Lung (tissue), 12 donors: ENCODE measurements around the gene SAMD11. TPM values are rescaled to one million over a fixed set of nuclear protein-coding genes. Genes with fewer than 3 reads are reported as not detected.

Experiments used
- ATAC-seq: fragments of 200-7000 bp; cut with Tn5 transposase; one replicate; pipeline ENCODE4 v1.9.1; 2020; ENCODE audit warnings: moderate number of reproducible peaks; ENCODE audit not compliant: insufficient read depth, low FRiP score
- DNase-seq, 3 donors: peaks; one replicate each; pipeline ENCODE4 v3.0.0-alpha.2; 2013 to 2017
- H3K27ac ChIP-seq, 2 donors: one replicate each; pipeline ENCODE4 v1.5.1; 2013; ENCODE audit warnings: mild to moderate bottlenecking in 2 of 2, moderate library complexity in 2 of 2, control low read depth in 1 of 2, inconsistent platforms in 1 of 2, low read depth in 1 of 2, low read length in 1 of 2
- H3K27me3 ChIP-seq, 3 donors: one replicate each; pipeline ENCODE4 v1.5.1; 2013; ENCODE audit warnings: low read length in 2 of 3; ENCODE audit not compliant: control insufficient read depth in 3 of 3, insufficient read depth in 3 of 3
- H3K36me3 ChIP-seq, 4 donors: one replicate each; pipeline ENCODE4 v1.5.1; 2013; ENCODE audit warnings: low read length in 4 of 4, mild to moderate bottlenecking in 1 of 4, moderate library complexity in 1 of 4; ENCODE audit not compliant: control insufficient read depth in 4 of 4, insufficient read depth in 4 of 4
- H3K4me1 ChIP-seq, 5 donors: one replicate each; pipeline ENCODE4 v1.5.1; 2013; ENCODE audit warnings: low read length in 5 of 5, mild to moderate bottlenecking in 2 of 5, moderate library complexity in 1 of 5; ENCODE audit not compliant: control insufficient read depth in 5 of 5, insufficient read depth in 5 of 5
- H3K4me3 ChIP-seq: one replicate; pipeline ENCODE4 v1.5.1; 2013; ENCODE audit warnings: mild to moderate bottlenecking, control low read depth, moderate library complexity
- H3K9ac ChIP-seq, 2 donors: one replicate each; pipeline ENCODE4 v1.5.1; 2013; ENCODE audit warnings: low read length in 2 of 2, control low read depth in 1 of 2; ENCODE audit not compliant: insufficient read depth in 1 of 2
- H3K9me3 ChIP-seq, 4 donors: one replicate each; pipeline ENCODE4 v1.5.1; 2013; ENCODE audit warnings: low read length in 3 of 4, mild to moderate bottlenecking in 1 of 4, moderate library complexity in 1 of 4; ENCODE audit not compliant: control insufficient read depth in 4 of 4, insufficient read depth in 3 of 4
- whole genome bisulfite sequencing, 2 donors: extraction: QIAGEN DNeasy Blood & Tissue Kit; methylation state at CpG; one replicate each; pipeline ENCODE4 v1.1.7; 2013; 5-methylcytosine and 5-hydroxymethylcytosine counted together
- polyA plus RNA-seq, 2 donors: library from polyadenylated mRNA; stranded (reverse); fragments of 200-250 nt; gene quantifications; one replicate each; pipeline ENCODE4 v1.2.1, GENCODE V29; 2013
- total RNA-seq, 2 donors: library from RNA; depleted of rRNA in 1 of 2; stranded (reverse); fragments of >200 nt in 1 of 2; gene quantifications; one replicate each; pipeline ENCODE4 v1.2.1, GENCODE V29; 2014 to 2021
- TF ChIP-seq, protein P1 (sequence below): IDR thresholded peaks from 2 replicates; pipeline ENCODE4 v1.5.1; 2012; ENCODE audit warnings: mild to moderate bottlenecking; ENCODE audit errors: control extremely low read depth, extremely low read depth
- donor health status: control.
- donor health status: control.
- donor health status: Bipolar disorder and iron deficiency.
- donor health status: healthy.
- donor health status: DM: yes; HTN: yes; CAD: no.

SAMD11 gene
- total and polyA plus RNA-seq, 4 donors: 3.7 to 26.3 (median 5.8) TPM

DNA sequence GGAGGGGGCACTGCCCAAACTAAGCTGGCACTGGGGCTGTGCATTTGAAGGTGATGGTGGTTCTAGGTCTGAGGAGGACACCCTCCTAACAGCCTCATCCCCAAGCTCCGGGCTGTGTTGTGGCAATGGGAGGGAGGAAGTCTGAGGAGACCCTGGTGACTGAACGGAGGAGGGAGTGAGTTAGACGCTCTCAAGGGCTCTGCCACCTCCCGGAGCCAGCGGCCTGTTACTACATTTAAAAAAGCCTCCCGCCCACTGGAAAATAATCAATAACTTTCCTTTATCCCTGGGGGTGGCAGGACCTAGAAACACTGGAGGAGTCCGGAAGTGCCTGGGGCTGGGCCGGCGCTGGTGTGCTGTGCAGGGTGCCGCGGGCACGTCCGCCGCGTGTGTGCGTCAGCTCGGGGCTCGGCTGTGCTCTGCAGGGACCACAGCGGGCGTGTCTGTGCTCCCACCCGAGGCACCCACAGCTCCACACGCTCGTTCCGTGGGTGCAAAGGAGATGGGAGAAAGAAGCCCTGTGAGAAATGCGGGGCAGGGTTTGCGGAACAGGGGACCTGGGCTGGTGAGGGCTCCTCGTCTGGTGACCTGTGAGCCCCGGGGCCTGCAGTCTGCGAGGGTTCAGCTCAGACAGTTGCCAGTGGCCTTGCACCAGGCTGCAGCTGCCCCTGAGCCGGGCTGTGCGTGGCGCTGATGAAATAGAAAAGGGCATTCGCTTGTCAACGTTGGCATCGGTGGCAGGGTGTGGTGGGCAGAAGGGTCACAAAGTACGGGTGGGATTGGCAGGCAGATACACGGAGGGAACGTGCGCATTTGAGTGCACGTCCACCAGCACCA is 5.3 kb downstream of the SAMD11 start:
- peaks cover 0 to 36% (median 13%) of the 10 kb centered on the region in 5 donors for H3K4me1 ChIP-seq
- H3K9me3 ChIP-seq: no peaks in the 10 kb centered on the region
- peaks cover 0 to 11% (median 7%) of the 10 kb centered on the region in 3 donors for H3K27me3 ChIP-seq
- no peak for ATAC-seq
- H3K27ac ChIP-seq: no peak overlapping the region
- TF ChIP-seq, protein P1, sequence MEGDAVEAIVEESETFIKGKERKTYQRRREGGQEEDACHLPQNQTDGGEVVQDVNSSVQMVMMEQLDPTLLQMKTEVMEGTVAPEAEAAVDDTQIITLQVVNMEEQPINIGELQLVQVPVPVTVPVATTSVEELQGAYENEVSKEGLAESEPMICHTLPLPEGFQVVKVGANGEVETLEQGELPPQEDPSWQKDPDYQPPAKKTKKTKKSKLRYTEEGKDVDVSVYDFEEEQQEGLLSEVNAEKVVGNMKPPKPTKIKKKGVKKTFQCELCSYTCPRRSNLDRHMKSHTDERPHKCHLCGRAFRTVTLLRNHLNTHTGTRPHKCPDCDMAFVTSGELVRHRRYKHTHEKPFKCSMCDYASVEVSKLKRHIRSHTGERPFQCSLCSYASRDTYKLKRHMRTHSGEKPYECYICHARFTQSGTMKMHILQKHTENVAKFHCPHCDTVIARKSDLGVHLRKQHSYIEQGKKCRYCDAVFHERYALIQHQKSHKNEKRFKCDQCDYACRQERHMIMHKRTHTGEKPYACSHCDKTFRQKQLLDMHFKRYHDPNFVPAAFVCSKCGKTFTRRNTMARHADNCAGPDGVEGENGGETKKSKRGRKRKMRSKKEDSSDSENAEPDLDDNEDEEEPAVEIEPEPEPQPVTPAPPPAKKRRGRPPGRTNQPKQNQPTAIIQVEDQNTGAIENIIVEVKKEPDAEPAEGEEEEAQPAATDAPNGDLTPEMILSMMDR: no peak
- H3K36me3 ChIP-seq: peaks cover 0 to 28% (median under 1%) of the 10 kb centered on the region in 4 donors
- no peak for DNase-seq
- H3K9ac ChIP-seq: no peak overlapping the region
- 75 to 83% methylated on average over 40 of the region's 40 CpGs for WGBS, 2 donors
- H3K4me3 ChIP-seq: no peak overlapping the region

DNA sequence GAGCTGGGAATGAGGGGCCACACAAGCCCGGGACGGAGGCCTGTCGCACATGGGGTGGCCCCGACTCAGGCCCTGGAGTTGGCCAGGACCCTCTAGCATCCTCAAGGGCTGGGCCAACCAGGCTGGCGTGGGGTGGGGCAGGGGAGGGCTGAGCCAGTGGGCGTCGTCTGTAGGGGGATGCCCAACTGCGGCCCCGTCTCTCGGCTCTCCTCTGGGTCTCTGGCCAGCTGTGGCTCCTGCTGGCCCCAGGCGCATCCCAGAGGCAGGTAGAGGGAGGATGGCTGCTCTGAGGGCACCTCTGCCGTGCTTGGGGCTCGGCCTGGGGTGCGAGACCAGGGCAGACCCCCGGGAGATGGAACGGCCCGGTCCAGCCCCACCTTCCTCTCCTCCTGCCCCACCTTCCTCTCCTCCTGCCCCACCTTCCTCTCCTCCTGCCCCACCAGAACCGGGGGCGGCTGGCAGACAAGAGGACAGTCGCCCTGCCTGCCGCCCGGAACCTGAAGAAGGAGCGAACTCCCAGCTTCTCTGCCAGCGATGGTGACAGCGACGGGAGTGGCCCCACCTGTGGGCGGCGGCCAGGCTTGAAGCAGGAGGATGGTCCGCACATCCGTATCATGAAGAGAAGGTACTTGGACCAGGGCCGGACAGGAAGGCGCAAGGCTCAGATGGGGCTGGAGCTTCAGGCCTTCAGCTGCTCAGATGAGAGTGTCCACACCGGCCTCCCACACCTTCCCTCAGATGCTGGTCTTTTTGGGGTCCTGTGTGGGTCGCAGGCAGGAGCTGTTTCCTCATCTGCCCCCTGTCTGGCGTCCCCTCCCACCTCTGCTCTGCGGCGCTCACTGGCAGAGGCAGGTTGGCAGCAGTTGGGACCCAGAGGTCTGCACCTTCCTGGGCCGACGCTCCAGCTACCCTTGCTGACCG is 6.2 kb downstream of the SAMD11 start:
- Histone ChIP-seq H3K27ac (no peak overlapping the region), H3K9ac (no peak overlapping the region), H3K27me3 (peaks cover 0 to 11% (median 7%) of the 10 kb centered on the region in 3 donors), H3K36me3 (peaks cover 0 to 28% (median under 1%) of the 10 kb centered on the region in 4 donors), H3K4me1 (peaks cover 0 to 38% (median 7%) of the 10 kb centered on the region in 5 donors), H3K4me3 (no peak overlapping the region), H3K9me3 (no peaks in the 10 kb centered on the region)
- 84 to 93% methylated on average over 33 to 40 of the region's 40 CpGs for WGBS, 2 donors
- DNase-seq (no peak), ATAC-seq (no peak)
- TF ChIP-seq, protein P1: no peak

DNA sequence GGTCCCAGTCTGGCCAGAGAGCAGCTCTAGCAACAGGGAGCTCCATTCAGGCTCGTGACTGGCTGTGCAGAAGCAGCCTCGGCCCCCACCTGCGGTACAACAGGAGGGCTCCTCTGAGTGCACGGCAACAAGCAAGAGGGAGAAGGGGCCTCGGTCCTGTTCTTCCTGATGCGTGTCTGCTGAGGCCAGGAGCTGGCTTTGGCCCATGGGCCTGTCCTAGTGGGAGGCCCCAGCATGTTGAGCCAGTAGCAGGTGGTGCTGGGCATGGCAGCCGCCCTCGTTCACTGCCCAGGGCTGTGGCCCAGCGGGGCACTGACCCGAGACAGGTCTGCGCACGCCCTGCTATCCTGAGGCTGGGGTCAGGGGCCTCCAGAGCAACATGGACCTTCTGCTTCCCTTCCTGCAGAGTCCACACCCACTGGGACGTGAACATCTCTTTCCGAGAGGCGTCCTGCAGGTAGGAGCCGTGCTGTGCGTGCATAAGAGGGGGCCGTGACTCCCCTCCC is 7.0 kb downstream of the SAMD11 start:
- H3K27ac ChIP-seq: no peak overlapping the region
- H3K4me1 ChIP-seq: peaks cover 0 to 44% (median 8%) of the 10 kb centered on the region in 5 donors
- no peaks in the 10 kb centered on the region for H3K9me3 ChIP-seq
- TF ChIP-seq, protein P1: no peak
- WGBS, 2 donors: 72 to 78% methylated on average over 17 to 18 of the region's 18 CpGs
- peaks cover 0 to 16% (median 7%) of the 10 kb centered on the region in 3 donors for H3K27me3 ChIP-seq
- DNase-seq (no peak), ATAC-seq (no peak)
- H3K36me3 ChIP-seq: peaks cover 0 to 28% (median under 1%) of the 10 kb centered on the region in 4 donors
- H3K4me3 ChIP-seq: no peak overlapping the region
- no peak overlapping the region for H3K9ac ChIP-seq
